Prostate gland (tissue), 2 donors: ENCODE results near the gene OR52K1. TPM values are rescaled to one million over a fixed set of nuclear protein-coding genes. Genes with fewer than 3 reads are reported as not detected.
"Not testable (repeated sequence)": the region's sequence is repeated elsewhere in the genome, so short reads cannot be mapped to it uniquely, and the experiment has no call there.

Source experiments
- DNase-seq: peaks from one replicate; pipeline ENCODE4 v3.0.0-alpha.2; 2019; ENCODE audit warnings: low spot score
- H3K27ac ChIP-seq, 2 donors: fragments of 200-600 bp; sonication (generic); 2 replicates each; pipeline ENCODE4 v1.5.1; 2017 to 2019
- H3K27me3 ChIP-seq: fragments of 200-600 bp; sonication (generic); replicated peaks from 2 replicates; pipeline ENCODE4 v1.5.1; 2019; ENCODE audit not compliant: insufficient read depth
- H3K36me3 ChIP-seq, 2 donors: fragments of 200-600 bp; sonication (generic); 1 replicate in 1 of 2; 2 replicates in 1 of 2; pipeline versions ENCODE4 v1.5.1 to v1.8.1; 2017 to 2019
- H3K4me1 ChIP-seq: fragments of 200-600 bp; sonication (generic); replicated peaks from 2 replicates; pipeline ENCODE4 v1.5.1; 2019
- H3K4me3 ChIP-seq, 2 donors: fragments of 200-600 bp; sonication (generic); 2 replicates each; pipeline ENCODE4 v1.5.1; 2017 to 2019
- H3K9me3 ChIP-seq: fragments of 200-600 bp; sonication (generic); 2 replicates; pipeline ENCODE4 v1.5.1; 2017
- CTCF ChIP-seq, 4 experiments: fragments of 200-600 bp in 2 of 4; fragments of 450-650 bp in 2 of 4; sonication (generic) in 2 of 4; IDR thresholded peaks; 1 replicate in 3 of 4; 2 replicates in 1 of 4; pipeline ENCODE4 v1.5.1; 2016 to 2019; ENCODE audit warnings: antibody characterized with exemption in 4 of 4, mild to moderate bottlenecking in 2 of 4, moderate library complexity in 2 of 4
- POLR2A ChIP-seq: fragments of 450-650 bp; IDR thresholded peaks from one replicate; pipeline ENCODE4 v1.6.1; 2016; ENCODE audit warnings: antibody characterized with exemption, mild to moderate bottlenecking
- POLR2AphosphoS5 ChIP-seq: sonication (generic); formaldehyde crosslinking; IDR thresholded peaks from one replicate; pipeline ENCODE4 v1.6.1; 2017; ENCODE audit warnings: antibody characterized with exemption
- WGBS: methylation state at CpG from one replicate; pipeline ENCODE4 v1.1.5; 2018; 5-methylcytosine and 5-hydroxymethylcytosine counted together
- intact Hi-C: fragments of 100-400 bp; cut with DNase I; formaldehyde crosslinking; loops from one replicate; pipeline ENCODE4 v1.14.2; 2022
- total RNA-seq, 2 donors: library from RNA; depleted of rRNA; stranded (reverse); fragments of >200 nt; gene quantifications; one replicate each; pipeline ENCODE4 v1.1.0, GENCODE V29; 2016

Gene OR52K1
- total RNA-seq, 2 donors from 2014 or later = not detected

GRCh38 chr11:4481240-4481582 is 1.2 kb upstream of the OR52K1 start:
- Histone ChIP-seq H3K4me1 (no peaks in the 10 kb centered on the region), H3K36me3 (no peaks in the 10 kb centered on the region), H3K4me3 (no peak overlapping the region), H3K27me3 (no peaks in the 10 kb centered on the region), H3K9me3 (no peaks in the 10 kb centered on the region), H3K27ac (no peak overlapping the region)
- TF ChIP-seq POLR2AphosphoS5 = no peak
- TF ChIP-seq CTCF (IDR thresholded peaks at IDR 0.05) = no peak
- no peak for TF ChIP-seq POLR2A
- intact Hi-C loops = no loop called here
- DNase-seq = no peak

- Histone ChIP-seq H3K27ac (no peak overlapping the region), H3K9me3 (no peaks in the 10 kb centered on the region), H3K36me3 (no peaks in the 10 kb centered on the region), H3K4me1 (no peaks in the 10 kb centered on the region), H3K4me3 (no peak overlapping the region), H3K27me3 (no peaks in the 10 kb centered on the region)
- intact Hi-C loops = no loop called here
- 55% methylated on average over 4 of the region's 4 CpGs for WGBS
- no peak for DNase-seq
- TF ChIP-seq POLR2AphosphoS5 = no peak
- TF ChIP-seq CTCF (IDR thresholded peaks at IDR 0.05) = no peak
- TF ChIP-seq POLR2A = no peak
Measured at GRCh38 chr11:4484310-4484709, 1.9 kb downstream of the OR52K1 start.

GRCh38 chr11:4491405-4491804 is 9.0 kb downstream of the OR52K1 start:
- intact Hi-C loops, H3K36me3 ChIP-seq, H3K4me1 ChIP-seq, H3K4me3 ChIP-seq, H3K9me3 ChIP-seq, DNase-seq, H3K27ac ChIP-seq, H3K27me3 ChIP-seq: not testable (repeated sequence)
- 65% methylated on average over 2 of the region's 2 CpGs for WGBS

- Histone ChIP-seq H3K4me1 (no peaks in the 10 kb centered on the region), H3K27me3 (no peaks in the 10 kb centered on the region), H3K4me3 (no peak overlapping the region), H3K36me3 (no peaks in the 10 kb centered on the region), H3K27ac (no peak overlapping the region), H3K9me3 (no peaks in the 10 kb centered on the region)
- 82% methylated on average over 4 of the region's 4 CpGs for WGBS
- no peak for DNase-seq
- TF ChIP-seq CTCF (IDR thresholded peaks at IDR 0.05) (no peak), POLR2AphosphoS5 (no peak), POLR2A (no peak)
- intact Hi-C loops = loop anchor here (2.0 kb wide), 1 partner anchor 303 kb away; no protein-coding TSS in a partner anchor
Measured at GRCh38 chr11:4491878-4492606, 9.6 kb downstream of the OR52K1 start.

GRCh38 chr11:4493480-4493818 is 11.0 kb downstream of the OR52K1 start:
- Histone ChIP-seq H3K4me3 (no peak overlapping the region), H3K27ac (no peak overlapping the region), H3K4me1 (no peaks in the 10 kb centered on the region), H3K36me3 (no peaks in the 10 kb centered on the region), H3K27me3 (no peaks in the 10 kb centered on the region), H3K9me3 (no peaks in the 10 kb centered on the region)
- no peak for DNase-seq
- intact Hi-C loops = loop anchor here (2.0 kb wide), 1 partner anchor 305 kb away; no protein-coding TSS in a partner anchor
- no peak for TF ChIP-seq POLR2A
- TF ChIP-seq CTCF (IDR thresholded peaks at IDR 0.05) = peak in 1 of 4 experiments; percentile 20
- WGBS = 36% methylated on average over 5 of the region's 5 CpGs
